Panc1 (cell line): ENCODE data around the gene KCNJ1.

ENCODE experiments used
- POLR2AphosphoS5 ChIP-seq: IDR thresholded peaks from 2 replicates; pipeline ENCODE4 v1.6.1; 2012; ENCODE audit warnings: mild to moderate bottlenecking, low read depth, low read length, moderate library complexity
- SIN3A ChIP-seq: IDR thresholded peaks from 2 replicates; pipeline ENCODE4 v1.6.1; 2012; ENCODE audit warnings: low read depth, mild to moderate bottlenecking, low read length, moderate library complexity, borderline replicate concordance; ENCODE audit not compliant: insufficient read depth
- TCF7L2 ChIP-seq: IDR thresholded peaks from 2 replicates; pipeline ENCODE4 v1.6.1; 2011; ENCODE audit warnings: mild to moderate bottlenecking, low read depth, low read length, inconsistent platforms
- TF ChIP-seq, protein P1 (sequence below): fragments of 450-650 bp; IDR thresholded peaks from 2 replicates; pipeline ENCODE4 v1.5.1; 2017; ENCODE audit warnings: mild to moderate bottlenecking
- TF ChIP-seq, protein P2 (sequence below), 2 experiments: IDR thresholded peaks; 2 replicates each; pipeline ENCODE4 v1.6.1; 2011 to 2012; ENCODE audit warnings: low read depth in 2 of 2, control low read depth in 1 of 2, low read length in 1 of 2, mild to moderate bottlenecking in 1 of 2, moderate library complexity in 1 of 2; ENCODE audit not compliant: insufficient read depth in 1 of 2

DNA sequence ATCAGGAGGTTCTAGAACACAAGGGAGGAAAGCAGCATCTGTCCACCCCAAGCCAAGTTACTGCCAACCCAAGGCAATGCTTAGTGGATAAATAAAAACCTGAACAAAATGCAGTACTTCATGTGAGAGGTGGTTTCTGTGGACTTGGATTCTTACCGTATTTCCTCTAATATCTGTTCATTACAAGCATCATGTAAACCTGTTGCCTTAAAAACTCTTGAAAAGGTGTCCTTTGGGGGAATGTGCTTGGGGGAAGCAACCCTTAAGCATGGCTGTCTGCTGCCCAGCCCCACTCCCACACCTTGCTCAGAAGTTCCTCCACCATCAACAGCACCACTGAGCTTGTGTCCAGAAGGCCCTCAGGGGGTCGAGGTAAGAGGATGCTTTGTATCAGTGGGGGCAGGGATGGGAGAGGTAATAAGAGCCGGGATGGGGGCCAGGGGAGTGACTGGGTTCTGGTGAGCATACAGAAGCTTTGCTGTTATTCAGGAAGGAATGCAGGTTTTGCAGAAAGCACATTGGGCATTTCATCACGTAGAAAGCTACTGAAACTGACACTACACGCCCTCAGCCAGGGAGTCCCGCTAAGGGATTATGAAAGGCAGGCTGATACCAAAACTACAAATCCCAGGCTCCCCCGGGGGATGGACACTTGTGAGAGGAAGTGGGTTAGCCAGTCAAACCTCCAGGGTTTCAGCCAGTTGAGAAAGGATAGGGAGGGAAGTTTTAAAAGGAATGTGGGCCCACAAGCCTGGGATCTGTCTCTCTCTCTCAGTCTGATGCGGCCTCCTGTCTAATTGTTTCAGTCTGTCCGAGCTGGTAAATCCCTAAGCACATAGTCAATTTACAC lies 52.0 kb downstream of the KCNJ1 start:
- TF ChIP-seq, protein P1, sequence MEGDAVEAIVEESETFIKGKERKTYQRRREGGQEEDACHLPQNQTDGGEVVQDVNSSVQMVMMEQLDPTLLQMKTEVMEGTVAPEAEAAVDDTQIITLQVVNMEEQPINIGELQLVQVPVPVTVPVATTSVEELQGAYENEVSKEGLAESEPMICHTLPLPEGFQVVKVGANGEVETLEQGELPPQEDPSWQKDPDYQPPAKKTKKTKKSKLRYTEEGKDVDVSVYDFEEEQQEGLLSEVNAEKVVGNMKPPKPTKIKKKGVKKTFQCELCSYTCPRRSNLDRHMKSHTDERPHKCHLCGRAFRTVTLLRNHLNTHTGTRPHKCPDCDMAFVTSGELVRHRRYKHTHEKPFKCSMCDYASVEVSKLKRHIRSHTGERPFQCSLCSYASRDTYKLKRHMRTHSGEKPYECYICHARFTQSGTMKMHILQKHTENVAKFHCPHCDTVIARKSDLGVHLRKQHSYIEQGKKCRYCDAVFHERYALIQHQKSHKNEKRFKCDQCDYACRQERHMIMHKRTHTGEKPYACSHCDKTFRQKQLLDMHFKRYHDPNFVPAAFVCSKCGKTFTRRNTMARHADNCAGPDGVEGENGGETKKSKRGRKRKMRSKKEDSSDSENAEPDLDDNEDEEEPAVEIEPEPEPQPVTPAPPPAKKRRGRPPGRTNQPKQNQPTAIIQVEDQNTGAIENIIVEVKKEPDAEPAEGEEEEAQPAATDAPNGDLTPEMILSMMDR = no peak
- TF ChIP-seq TCF7L2 = no peak
- TF ChIP-seq, protein P2, sequence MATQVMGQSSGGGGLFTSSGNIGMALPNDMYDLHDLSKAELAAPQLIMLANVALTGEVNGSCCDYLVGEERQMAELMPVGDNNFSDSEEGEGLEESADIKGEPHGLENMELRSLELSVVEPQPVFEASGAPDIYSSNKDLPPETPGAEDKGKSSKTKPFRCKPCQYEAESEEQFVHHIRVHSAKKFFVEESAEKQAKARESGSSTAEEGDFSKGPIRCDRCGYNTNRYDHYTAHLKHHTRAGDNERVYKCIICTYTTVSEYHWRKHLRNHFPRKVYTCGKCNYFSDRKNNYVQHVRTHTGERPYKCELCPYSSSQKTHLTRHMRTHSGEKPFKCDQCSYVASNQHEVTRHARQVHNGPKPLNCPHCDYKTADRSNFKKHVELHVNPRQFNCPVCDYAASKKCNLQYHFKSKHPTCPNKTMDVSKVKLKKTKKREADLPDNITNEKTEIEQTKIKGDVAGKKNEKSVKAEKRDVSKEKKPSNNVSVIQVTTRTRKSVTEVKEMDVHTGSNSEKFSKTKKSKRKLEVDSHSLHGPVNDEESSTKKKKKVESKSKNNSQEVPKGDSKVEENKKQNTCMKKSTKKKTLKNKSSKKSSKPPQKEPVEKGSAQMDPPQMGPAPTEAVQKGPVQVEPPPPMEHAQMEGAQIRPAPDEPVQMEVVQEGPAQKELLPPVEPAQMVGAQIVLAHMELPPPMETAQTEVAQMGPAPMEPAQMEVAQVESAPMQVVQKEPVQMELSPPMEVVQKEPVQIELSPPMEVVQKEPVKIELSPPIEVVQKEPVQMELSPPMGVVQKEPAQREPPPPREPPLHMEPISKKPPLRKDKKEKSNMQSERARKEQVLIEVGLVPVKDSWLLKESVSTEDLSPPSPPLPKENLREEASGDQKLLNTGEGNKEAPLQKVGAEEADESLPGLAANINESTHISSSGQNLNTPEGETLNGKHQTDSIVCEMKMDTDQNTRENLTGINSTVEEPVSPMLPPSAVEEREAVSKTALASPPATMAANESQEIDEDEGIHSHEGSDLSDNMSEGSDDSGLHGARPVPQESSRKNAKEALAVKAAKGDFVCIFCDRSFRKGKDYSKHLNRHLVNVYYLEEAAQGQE (IDR thresholded peaks at IDR 0.05; ENCODE audit: insufficient read depth in 1 of 2, low read depth in 2 of 2, low read length in 1 of 2) = no peak
- TF ChIP-seq POLR2AphosphoS5 = no peak
- TF ChIP-seq SIN3A = no peak
